HUDEP-2 (cell line): ENCODE measurements around the gene SLC4A5.
"Not testable (repeated sequence)": the region's sequence is repeated elsewhere in the genome, so short reads cannot be mapped to it uniquely, and the experiment has no call there.

Experiments used
- DNase-seq, 76 experiments: peaks; one replicate each; lab custom pipeline; 2025; ENCODE audit not compliant: unreplicated experiment in 76 of 76; lab: John Stamatoyannopoulos, UW

Gene SLC4A5

DNA sequence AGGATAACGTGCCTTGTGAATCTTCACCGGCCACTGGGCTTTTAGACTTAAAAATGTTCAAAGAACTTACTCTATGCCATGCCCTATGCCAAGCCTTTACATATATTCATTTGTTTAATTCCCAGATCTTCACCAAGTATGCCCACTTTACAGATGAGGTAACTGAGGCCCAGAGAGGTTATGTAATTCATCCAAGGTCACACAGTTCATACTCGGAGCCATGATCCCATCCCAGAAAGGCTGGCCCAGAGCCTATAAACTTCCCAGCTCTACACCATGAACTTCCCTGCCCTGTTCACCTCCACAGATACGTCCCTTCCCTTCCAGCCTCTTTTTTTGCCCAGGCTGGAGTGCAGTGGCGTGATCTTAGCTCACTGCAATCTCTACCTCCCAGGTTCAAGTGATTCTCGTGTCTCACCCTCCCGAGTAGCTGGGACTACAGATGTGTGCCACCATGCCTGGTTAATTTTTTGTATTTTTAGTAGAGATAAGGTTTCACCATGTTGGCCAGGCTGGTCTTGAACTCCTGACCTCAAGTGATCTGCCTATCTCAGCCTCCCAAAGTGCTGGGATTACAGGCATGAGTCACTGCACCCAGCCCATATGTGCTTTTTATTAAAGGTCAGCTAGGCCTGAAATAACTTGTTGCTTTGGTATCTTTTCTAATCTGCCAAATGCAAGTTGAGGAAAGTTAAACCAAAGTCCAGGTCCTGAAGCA, 100.7 kb downstream of the SLC4A5 start:
- peak in 8 of 76 experiments; percentile 13 to 47 (median 25) for DNase-seq

DNA sequence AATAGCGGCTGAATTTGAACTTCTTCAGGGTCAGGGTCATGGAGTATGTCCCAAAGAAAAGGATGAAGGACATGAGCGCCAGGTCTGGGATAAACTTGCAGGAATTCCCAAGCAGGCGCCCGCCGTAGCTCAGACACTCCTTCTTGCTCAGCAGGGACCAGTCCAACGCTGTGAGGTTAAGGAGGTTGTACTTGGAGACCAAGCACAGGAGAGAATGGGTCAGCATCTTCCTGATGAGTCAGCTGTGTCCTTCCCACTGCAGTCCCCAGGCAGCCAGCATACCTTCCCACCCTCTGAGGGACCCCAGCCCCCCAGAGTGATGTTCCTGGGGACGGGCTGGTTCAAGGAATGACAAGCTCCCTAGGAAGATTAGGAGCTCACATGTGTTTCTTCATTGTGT, 103.9 kb downstream of the SLC4A5 start:
- DNase-seq: no peak

DNA sequence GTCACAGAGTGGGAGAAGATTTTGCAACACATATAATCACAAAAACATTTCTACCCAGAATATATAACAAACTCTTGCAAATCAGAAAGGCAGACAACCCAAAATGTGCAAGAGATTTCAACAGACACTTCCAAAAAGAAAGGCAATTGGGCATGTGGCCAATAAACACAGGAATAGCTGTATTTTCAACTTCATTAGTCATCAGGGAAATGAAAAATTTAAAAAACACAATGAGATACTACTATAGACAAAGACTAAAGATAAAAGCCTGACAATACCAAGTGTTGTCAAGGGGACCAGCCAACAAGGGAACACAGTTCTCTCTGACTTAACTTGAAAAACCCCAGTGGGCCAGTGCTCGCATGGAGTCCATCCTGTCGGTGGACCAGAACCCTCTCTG, 104.3 kb downstream of the SLC4A5 start:
- DNase-seq: no peak

DNA sequence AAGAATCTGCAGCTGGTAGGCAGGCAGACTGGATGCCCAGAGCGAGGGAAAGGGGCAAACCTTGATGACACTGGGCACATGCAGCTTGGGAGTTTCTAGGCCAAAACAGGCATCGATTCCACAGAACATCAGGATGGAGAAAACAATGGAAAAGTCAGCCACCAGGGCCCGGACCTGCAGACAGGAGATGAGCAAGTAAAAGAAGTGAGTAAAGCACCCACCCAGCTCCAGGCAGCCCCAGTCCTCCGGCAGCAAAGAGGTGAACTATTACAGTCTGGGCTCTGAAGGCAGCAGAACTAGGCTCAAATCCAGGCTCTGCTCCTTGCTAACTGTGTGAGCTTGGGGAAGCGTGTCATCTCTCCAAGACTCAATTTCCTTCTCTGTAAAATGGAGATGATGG, 108.2 kb downstream of the SLC4A5 start:
- no peak for DNase-seq

DNA sequence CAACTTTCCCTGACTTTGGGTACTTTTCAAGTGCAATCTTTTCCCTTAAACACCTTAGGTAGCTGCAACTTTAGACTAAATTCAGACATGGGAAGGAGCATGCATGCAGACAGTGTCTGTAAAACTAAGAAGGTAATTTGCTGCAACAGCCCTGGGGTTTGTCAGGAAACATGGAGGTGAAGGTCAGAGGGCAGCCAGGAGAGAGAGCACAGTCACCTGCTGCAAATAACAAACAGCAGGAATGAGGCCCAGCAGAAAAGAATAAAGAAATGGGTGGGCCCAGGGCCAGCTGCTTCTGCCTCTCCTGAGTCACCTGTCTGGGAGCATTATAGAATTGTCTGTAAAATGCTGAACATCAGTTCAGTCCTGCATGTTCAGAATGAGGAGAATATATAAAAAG, 109.6 kb downstream of the SLC4A5 start:
- DNase-seq: no peak

DNA sequence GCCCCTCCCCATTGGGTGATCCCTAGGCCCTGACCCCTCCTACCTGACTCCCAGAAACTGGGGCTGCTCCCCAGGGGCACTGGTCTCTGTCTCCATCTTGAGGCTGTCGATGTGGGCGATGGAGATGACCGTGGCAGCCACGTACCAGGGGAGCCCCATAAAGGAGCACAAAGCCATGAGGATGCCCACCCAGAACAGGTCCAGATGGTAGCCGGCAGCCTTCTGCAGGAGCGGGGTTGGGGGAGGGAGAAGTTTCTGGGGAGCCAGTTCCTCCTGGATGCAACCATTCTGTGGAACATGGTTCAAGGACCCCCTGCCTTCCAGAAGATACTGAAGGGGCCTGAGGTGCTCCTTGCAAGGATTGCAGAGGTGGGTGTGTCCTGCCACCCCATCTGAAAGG, 110.8 kb downstream of the SLC4A5 start:
- DNase-seq: no peak

DNA sequence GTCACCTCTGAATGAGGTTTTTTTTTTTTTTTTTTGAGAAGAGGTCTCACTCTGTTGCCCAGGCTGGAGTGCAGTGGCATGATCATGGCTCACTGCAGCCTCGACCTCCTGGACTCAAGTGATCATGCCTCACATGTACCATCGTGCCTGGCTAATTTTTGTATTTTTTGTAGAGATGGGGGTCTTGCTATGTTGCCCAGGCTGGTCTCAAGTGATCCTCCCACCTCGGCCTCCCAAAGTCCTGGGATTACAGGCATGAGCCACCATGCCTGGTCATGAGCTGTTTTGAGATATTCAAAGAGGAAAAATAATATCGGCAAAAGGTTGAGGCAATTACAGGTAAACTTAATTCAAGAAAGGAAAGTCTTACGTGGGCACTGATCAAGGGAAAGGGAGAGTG, 113.4 kb downstream of the SLC4A5 start:
- not testable (repeated sequence) for DNase-seq

DNA sequence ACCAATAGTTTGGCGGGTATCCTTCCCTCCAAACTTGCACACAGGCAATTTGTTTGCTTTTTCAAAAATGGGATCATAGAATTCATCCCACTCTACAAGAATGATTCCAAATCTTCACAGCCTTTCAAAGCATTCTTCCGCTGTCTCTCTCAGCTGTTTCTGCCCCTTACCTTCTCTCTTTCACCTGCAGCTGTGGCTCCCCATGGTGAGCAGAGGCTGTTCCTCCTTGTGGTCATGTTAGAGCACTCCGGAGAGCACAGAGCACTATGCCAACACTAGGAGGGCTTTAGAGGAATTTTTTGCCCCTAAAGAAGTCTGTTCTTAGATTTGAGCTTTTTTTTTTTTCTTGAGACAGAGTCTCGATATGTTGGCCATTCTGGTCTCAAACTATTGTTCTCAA, 114.4 kb downstream of the SLC4A5 start:
- no peak for DNase-seq

DNA sequence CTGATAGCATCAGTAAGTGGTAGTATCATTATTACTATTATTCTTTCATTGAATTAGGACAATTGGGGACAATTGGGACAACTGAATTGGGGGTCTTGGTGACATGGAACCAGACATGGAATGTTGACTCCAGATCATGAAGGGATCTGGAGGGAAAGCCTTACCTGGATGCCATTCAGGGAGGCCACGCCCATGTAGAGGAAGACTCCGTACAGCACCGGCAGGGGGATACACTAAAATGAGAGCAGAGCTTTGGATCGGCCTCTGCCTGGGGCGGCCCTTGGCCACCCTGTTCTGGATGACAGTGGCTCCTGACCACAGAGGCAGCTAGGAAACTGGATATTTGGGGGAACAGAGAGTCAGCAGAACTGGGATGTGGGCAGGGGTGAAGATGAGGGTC, 115.6 kb downstream of the SLC4A5 start:
- DNase-seq: no peak

DNA sequence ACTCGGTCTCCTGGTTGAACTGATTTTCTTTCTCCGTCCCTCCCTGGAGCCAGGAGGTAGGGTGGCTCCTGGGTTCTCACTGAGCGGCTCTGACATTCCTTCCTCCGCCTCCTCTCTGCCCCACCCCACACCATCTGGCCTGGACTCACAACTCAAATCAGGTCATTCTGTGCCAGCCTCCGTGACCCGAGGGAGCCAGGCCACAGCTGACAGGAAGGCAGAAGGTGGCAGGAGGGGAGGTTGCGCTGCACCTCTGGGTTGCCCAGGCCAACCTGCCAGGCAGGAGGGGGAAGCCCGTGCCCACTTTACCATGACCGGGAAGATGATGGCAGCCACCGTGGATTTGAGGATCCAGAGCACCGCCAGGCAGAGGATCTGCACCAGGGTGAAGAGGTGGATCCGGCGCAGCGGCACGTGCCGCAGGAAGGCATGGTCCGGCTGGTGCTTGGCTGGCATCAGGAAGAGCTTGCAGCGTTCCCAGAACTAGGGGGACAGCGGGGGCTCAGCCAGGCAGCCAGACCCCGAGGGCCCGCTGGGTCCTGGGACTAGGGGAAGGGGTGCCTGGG, 116.5 kb downstream of the SLC4A5 start:
- no peak for DNase-seq

DNA sequence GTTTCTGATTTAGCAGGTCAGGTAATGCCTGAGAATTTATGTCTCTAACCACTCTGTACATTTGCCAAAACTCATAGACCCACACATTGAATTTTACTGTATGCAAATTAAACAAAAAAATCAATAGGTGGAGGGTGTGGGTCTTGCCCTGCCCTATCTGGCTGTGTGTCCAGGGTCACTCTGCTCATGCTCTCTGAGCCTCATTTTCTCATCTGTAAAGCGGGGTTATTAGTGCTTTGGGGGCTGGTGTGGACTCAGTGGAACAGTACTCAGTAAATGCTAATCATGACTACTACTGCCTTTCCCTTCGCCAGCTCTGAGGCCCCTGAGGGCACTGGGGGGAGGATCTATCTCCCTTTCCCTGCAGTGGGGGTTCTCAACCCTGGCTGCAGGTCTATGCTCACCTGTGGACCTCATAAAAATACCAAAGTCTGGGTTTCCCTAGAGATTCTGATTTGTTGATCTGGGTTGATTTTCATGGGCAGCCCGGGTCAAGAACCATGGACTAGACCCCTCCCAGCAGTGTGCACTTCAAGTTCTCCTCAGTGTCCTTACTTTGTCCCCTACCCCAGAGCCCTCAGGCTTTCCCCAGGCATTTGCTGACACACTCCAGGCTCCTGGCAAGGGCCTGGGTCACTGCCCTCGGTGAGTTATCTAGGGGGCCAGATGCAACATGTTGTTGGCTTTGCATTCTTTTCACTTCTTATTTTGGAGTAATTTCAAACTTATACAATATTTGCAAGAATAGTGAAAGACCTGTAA, 117.3 kb downstream of the SLC4A5 start:
- no peak for DNase-seq

DNA sequence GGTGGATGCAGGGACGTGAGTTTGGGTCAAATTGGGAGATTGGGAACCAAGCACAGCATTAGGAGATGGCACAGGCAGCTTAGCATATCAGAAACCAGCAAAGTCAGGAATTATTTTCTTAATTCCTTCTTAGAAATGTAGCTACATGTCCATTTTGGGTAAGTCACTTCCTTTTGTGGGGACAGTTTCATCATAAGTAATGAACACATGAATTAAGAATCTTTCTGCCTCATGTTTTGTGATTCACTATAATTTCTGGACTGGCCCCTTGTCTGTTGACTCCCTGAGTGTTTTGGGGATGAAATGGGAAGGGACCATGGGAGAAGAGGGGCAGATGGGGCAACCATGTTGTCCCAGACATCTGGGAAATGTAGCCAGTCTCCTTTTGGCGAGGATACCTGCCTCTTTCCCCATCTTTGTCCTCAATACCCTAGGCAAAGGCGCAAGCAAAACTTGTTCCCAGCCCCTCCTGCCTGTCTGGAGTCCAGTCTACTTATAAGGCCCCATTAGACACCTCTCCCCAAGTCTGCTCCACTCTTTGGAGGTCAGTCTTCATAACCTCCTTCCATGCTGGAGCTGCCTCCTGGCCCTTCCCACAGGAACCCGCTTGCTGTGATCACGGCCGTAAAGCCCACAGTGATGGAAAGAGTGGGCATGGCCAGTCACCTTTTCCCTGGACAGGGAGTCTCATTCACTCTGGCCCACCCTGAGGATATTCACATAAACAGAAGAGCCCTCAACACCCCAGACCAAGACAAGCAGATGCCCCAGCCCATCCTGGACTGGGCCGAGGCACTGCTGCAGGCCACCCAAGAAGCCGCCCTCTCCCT, 119.1 kb downstream of the SLC4A5 start:
- no peak for DNase-seq

DNA sequence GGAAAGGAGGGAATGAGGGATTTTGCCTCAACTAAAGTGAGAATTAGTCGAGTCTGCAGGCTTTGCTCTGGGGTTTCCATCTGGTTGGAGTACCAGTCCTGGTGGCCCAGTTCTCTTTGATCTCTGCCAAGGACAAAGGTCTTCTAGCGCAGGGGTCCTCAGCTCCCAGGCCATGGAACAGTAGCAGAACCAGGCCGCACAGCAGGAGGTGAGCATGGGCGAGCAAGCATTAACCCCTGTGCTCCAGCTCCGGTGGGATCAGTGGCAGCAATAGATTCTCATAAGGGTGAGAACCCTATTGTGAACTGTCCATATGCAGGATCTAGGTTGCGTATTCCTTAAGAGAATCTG, 120.9 kb downstream of the SLC4A5 start:
- DNase-seq: no peak

DNA sequence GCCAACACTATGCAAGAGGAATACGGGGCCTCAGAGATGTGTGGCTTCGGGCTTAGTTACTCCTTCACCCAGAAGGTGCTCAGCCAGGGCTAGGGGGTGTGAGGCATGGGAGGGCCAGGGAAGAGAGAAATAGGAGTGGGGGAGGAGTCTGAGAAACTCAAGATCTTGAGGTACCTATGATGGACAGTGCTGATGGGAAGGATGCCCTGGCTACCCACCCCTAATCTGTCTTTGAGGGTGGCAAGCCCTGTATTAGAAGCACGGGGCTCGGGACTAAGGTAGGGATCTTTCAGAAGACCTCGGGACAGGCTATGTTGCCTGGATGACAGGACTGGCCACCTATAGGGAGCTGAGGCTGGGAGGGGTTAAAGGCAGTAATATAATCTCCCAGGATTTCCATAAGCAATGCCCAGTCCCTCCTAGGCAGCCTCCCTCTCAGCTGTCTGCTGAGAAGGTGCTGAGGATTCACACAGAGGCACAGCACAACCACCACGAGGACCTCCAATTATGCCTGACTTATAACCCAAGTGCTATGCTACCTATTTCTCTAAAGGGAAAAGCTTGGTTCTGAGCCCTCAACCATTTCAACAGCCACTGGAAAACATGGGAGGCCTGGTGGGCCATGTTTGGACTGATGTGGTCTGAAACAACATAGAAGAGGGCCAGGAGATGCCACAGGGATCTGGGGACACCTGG, 121.5 kb downstream of the SLC4A5 start:
- DNase-seq: no peak

DNA sequence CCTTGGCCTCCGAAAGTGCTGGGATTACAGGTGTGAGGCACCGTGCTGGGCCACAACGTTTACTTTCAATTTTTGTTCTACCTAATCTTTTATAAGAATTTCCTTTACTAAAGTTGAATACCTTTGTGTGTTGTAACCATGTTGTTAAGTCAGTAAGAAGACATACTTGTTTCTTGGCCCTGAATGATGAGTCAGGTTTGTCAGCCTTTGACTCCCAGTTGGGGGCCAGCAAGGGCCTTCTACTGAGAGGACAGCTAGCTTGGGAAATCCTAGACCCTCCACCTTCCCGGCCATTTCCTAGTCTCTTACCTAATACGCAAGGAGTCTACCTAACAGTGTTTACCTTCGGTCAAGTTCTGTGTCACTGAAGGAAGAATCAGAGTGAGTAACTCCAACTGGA, 122.1 kb downstream of the SLC4A5 start:
- no peak for DNase-seq

DNA sequence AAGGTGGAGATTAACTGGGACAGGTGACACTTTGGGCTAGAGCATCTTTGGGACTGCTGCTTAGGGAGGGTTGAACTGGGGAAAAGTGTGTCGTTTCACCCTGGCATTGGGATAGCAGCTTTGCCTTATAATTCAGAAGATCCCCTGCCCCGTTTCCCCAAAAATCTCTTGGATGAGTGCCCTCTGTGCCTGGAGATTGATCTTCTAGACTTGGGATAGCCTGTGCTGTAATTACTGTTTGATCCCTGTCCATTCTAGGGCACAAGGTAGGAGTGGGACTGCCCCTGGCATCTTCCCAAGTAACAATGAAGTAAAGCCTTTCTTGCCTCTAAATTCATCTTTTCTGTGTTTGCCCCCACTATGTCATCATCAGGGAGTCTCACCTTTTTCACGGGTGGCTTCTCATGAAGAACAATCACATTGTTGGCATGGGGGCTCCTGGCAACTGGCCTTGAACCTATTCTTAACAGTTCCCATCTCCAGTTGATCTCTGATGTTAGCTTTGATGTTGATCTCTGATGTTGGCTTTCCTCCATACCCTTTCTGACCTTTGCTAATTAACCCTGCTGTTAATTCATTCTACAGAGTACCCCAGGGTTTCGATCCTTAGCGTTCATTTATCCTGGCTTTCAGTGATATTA, 123.2 kb downstream of the SLC4A5 start:
- DNase-seq: no peak

DNA sequence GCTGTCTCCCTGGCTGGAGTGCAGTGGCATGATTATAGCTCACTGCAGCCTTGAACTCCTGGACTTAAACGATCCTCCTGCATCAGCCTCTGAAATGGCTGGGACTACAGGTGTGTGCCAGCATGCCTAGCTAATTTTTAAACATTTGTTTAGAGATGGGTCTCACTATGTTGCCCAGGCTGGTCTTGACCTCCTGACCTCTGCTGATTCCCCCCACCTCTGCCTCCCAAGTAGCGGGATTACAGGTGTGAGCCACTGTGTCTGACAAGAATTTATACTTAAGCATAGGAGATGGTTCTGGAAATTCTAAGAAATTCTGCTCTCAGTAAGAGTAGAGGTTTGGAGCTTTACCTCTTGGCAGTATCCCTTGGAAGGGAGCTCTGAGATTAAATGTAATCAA, 126.6 kb downstream of the SLC4A5 start:
- DNase-seq: no peak

DNA sequence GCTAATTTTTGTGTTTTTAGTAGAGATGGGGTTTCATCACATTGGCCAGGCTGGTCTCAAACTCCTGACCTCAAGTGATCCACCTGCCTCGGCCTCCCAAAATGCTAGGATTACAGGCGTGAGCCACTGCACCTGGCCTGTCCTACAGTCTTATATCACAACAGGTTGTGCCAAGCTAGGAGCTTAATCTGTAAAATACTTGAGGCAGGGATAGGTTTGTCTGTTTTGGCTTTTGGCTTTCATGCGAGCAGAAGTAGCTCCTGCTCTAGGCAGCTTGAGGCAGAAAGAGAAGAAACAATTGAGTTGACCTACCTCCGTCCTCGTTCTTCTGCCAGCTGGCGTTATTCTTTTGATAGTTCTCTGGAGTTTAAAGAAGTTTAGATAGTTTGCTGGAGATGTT, 127.4 kb downstream of the SLC4A5 start:
- DNase-seq: not testable (repeated sequence)

DNA sequence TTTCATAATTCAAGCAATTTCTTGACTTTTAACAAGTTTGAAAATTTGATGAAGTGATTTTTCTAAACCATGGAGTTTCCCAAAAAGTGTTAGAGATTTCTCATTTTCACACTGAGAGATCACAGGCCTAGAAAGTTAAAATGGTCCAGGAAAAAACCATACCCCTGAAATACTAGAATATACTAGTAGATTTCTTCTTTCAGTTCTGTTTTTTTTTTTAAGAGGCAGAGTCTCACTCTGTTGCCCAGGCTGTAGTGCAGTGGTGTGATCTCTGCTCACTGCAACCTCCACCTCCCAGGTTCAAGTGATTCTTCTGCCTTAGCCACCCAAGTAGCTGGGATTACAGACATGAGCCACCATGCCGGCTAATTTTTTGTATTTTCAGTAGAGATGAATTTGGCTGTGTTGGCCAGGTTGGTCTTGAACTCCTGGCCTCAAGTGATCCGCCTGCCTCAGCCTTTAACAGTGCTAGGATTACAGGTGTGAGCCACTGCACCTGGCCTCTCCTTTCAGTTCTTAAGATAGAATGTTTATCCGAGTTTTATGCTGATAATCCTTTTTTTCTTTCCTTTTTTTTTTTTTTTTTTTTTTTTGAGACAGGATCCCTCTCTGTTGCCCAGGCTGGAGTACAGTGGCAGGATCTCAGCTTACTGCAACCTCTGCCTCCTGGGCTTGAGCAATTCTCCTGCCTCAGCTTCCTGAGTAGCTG, 130.4 kb downstream of the SLC4A5 start:
- DNase-seq: no peak
